ENCODE results near the gene FBP2. TPM values are rescaled to one million over a fixed set of nuclear protein-coding genes. Genes with fewer than 3 reads are reported as not detected.

The FBP2 gene
- total RNA-seq, 1 donor from 2014 or later: not detected

DNA sequence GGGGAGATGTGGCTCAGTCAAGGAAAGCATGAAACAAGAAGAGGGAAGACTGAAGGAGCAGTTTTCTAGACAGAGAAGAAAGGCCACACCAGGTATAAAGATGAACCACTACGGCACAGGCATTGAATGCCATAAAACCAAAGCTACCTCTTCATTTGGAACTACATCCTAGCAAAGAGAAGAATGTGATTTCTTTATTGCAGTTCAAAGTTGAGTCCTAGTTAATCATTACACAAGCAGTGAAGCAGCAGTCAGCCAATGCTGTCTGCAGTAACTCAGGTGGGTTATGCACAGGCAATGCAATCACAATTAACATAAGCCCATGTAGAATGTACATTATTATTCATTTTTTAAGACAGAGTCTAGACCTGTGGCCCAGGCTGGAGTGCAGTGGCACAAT is 60.5 kb downstream of the FBP2 start:
- H3K4me3 ChIP-seq (ENCODE audit: low read depth, low read length): no peak overlapping the region
- no peak for DNase-seq (ENCODE audit: low read depth)
- TF ChIP-seq, protein P1, sequence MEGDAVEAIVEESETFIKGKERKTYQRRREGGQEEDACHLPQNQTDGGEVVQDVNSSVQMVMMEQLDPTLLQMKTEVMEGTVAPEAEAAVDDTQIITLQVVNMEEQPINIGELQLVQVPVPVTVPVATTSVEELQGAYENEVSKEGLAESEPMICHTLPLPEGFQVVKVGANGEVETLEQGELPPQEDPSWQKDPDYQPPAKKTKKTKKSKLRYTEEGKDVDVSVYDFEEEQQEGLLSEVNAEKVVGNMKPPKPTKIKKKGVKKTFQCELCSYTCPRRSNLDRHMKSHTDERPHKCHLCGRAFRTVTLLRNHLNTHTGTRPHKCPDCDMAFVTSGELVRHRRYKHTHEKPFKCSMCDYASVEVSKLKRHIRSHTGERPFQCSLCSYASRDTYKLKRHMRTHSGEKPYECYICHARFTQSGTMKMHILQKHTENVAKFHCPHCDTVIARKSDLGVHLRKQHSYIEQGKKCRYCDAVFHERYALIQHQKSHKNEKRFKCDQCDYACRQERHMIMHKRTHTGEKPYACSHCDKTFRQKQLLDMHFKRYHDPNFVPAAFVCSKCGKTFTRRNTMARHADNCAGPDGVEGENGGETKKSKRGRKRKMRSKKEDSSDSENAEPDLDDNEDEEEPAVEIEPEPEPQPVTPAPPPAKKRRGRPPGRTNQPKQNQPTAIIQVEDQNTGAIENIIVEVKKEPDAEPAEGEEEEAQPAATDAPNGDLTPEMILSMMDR (conservative IDR thresholded peaks at IDR 0.05; ENCODE audit: low read depth, low read length): no peak

DNA sequence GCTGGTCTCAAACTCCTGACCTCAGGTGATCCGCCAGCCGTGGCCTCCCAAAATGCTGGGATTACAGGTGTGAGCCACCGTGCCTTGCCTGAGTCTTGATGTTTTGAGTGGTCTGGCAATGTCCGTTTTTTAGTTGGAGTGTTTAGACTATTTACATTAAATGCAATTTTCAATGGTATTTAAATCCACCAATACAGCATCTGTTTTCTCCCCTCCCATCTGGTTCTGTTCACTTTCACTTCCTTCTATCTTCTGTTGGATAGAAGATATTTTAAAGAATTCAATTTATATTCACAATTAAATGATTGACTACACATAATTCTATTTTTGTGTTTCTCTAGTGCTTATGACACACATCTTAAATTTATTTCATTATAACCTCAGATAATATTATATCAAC is 64.7 kb downstream of the FBP2 start:
- TF ChIP-seq, protein P1 (conservative IDR thresholded peaks at IDR 0.05; ENCODE audit: low read depth, low read length): no peak
- H3K4me3 ChIP-seq (ENCODE audit: low read depth, low read length): no peak overlapping the region

DNA sequence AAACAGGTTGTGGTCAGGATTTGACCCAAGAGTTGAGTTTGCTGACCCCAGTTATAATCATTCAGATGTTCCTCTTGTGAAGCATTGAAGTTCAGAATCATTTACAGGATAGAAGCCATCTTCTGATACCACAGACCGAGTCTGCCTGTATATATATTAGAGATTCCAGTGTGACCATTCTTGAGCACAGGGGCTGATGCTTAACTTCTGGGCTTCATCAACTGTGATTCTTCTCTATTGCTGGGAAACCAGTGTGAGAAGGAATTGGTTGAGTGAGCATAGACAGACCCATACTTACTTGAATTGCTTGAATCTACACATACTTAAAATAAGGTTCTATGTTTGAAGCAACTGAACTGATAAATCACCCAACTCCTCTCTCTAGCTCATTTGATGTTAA is 66.7 kb downstream of the FBP2 start:
- H3K4me3 ChIP-seq (ENCODE audit: low read depth, low read length): no peak overlapping the region
- no peak for DNase-seq (ENCODE audit: low read depth)
- TF ChIP-seq, protein P1 (conservative IDR thresholded peaks at IDR 0.05; ENCODE audit: low read depth, low read length): no peak

More for the DNA sequence above, 64.7 kb downstream of the FBP2 start:
- DNase-seq (ENCODE audit: low read depth): no peak

DNA sequence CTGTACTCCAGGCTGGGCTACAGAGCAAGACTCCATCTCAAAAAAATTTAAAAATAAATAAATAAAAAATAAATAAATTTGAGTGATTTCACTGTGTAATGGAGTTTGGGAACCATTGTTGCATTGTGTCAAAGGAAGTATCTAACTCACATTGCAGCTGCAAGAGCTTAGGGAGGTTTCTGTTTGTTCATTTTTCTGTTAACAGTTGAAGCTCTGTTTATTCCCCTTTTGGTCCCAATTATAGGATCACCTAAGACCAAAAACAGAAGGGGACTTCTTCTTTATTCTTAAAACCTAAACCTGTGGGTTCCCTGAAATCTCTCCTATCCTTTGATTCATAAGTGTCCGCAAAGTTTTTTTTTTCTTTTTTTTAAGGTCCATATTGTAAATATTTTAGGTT is 67.4 kb downstream of the FBP2 start:
- TF ChIP-seq, protein P1 (conservative IDR thresholded peaks at IDR 0.05; ENCODE audit: low read depth, low read length): no peak
- H3K4me3 ChIP-seq (ENCODE audit: low read depth, low read length): no peak overlapping the region
- no peak for DNase-seq (ENCODE audit: low read depth)

DNA sequence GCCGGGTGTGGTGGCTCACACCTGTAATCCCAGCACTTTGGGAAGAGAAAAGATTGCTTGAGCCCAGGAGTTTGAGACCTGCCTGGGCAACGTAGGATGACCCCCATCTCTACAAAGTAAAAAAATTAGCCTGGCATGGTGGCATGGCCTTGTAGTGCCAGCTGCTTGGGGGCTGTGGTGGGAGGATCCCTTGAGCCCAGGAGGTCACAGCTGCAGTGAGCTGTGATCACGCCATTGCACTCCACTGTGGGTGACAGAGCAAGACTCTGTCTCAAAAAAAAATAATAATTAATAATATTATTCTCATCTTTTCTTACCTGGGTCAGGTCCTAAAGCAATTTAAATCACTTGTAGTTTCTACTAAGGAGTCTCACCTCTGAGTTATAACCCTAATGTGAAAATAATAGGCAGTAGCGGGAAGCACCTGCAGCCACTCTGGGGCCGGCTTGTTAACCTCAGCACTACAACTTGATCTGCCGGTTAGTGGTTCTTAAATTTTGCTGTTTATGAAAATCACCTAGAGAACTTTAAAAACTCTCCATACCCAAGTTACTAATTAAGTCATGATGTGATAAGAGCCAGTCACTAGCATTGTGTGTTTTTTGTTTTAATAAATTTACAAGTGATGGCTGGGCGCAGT is 68.1 kb downstream of the FBP2 start:
- no peak for DNase-seq (ENCODE audit: low read depth)
- TF ChIP-seq, protein P1 (conservative IDR thresholded peaks at IDR 0.05; ENCODE audit: low read depth, low read length): no peak
- H3K4me3 ChIP-seq (ENCODE audit: low read depth, low read length): no peak overlapping the region

DNA sequence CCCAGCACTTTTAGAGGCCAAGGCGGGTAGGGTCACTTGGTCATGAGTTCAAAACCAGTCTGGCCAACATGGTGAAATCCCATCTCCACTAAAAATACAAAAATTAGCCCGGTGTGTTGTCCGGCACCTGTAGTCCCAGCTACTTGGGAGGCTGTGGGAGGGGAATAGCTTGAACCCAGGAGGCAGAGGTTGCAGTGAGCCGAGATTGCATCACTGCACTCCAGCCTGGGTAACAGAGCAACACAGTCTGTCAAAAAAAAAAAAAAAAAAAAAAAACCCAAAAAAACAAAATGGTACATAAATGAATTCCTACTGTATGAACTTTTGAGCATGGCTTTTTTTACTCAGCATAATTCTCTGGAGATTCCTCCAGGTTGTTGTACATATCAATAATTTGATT is 76.4 kb downstream of the FBP2 start:
- H3K4me3 ChIP-seq (ENCODE audit: low read depth, low read length): no peak overlapping the region
- no peak for DNase-seq (ENCODE audit: low read depth)
- TF ChIP-seq, protein P1 (conservative IDR thresholded peaks at IDR 0.05; ENCODE audit: low read depth, low read length): no peak

DNA sequence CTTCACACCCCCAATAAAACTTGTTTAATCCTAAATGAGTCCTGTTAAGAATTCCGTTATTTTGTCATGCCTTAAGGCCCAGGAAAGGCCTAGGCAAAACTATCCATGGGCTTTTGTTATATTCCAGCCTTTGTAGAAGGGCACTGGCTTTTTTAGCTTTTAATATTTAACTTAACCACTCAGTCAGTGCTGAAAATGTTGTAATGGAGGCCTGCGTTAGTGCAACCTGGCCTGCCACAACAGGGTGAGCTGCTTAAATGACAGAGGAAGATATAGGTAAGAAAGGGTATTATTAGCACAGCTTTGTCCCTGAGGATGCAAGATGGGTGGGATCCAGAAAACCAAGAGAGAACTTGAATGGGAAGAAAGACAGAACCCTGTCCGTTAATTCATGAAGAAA is 78.9 kb downstream of the FBP2 start:
- TF ChIP-seq, protein P1 (conservative IDR thresholded peaks at IDR 0.05; ENCODE audit: low read depth, low read length): no peak
- DNase-seq (ENCODE audit: low read depth): no peak
- no peak overlapping the region for H3K4me3 ChIP-seq (ENCODE audit: low read depth, low read length)

All from epithelial cell of proximal tubule (primary cell).